ENCODE results near the gene MRPL12.

MRPL12 gene

GRCh38 chr17:81741594-81742452 is 38.7 kb downstream of the MRPL12 start:
- DNase-seq = no peak

Measured in NCI-H526 treated with DMSO at 0.1 percent for 48 hours (cell line).